ENCODE results near the gene AP5M1. TPM values are rescaled to one million over a fixed set of nuclear protein-coding genes. Genes with fewer than 3 reads are reported as not detected.

The AP5M1 gene
- total RNA-seq, 4 donors from 2014 or later = 16.6 to 30.4 (median 22.8) TPM

DNA sequence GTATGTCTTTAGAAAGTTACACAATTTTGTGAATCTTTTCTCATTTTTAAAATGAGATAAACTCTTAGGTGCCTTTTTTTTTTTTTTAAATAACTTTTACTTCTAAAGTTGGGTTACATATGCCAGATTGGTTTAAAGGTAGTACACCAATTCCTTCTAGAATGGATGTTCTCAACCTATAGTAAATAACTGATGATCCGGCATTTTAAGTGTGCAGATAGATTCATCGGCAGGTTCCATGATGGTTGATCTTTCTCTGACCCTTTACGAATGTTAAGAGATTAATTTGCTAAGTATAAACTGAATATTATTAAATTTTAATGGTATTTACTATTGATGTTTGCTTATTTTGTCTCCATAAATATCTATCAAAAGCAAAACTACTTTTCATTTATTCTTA lies 8.3 kb downstream of the AP5M1 start:
- no peak overlapping the region for H3K4me3 ChIP-seq
- no peaks in the 10 kb centered on the region for H3K27me3 ChIP-seq
- peaks cover 23 to 61% (median 36%) of the 10 kb centered on the region in 4 donors for H3K36me3 ChIP-seq
- peaks cover 0 to 9% (median 4%) of the 10 kb centered on the region in 4 donors for H3K4me1 ChIP-seq
- no peak for TF ChIP-seq POLR2AphosphoS5 (IDR thresholded peaks at IDR 0.05)
- TF ChIP-seq POLR2A (IDR thresholded peaks at IDR 0.05; ENCODE audit: low read depth) = no peak
- TF ChIP-seq EP300 (IDR thresholded peaks at IDR 0.05) = no peak
- TF ChIP-seq, protein P1, sequence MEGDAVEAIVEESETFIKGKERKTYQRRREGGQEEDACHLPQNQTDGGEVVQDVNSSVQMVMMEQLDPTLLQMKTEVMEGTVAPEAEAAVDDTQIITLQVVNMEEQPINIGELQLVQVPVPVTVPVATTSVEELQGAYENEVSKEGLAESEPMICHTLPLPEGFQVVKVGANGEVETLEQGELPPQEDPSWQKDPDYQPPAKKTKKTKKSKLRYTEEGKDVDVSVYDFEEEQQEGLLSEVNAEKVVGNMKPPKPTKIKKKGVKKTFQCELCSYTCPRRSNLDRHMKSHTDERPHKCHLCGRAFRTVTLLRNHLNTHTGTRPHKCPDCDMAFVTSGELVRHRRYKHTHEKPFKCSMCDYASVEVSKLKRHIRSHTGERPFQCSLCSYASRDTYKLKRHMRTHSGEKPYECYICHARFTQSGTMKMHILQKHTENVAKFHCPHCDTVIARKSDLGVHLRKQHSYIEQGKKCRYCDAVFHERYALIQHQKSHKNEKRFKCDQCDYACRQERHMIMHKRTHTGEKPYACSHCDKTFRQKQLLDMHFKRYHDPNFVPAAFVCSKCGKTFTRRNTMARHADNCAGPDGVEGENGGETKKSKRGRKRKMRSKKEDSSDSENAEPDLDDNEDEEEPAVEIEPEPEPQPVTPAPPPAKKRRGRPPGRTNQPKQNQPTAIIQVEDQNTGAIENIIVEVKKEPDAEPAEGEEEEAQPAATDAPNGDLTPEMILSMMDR (IDR thresholded peaks at IDR 0.05) = no peak
- intact Hi-C loops (cut with DNase I) = no loop called here
- no peaks in the 10 kb centered on the region for H3K9me3 ChIP-seq
- DNase-seq (ENCODE audit: extremely low spot score) = no peak
- WGBS = 98% methylated on average over 3 of the region's 3 CpGs
- H3K27ac ChIP-seq (replicated peaks in 1 of 4) = no peak overlapping the region

DNA sequence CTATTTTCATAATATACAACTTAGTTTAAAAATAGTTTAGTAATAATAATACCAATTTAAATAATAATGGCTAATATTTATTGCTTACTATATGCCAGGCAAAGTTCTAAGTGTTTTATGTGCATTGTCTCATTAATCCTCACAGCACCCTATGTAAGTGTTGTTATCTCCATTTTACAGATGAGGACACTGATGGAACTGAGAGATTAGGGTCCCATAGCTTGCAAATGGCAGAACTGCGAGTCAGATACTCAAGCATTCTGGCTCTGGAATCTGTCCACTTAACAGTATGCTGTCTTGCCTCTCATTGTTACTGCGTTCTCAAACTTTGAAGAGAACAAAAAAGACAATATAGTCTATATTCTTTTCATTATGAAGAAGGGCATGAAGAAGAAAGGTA lies 19.0 kb downstream of the AP5M1 start:
- no peak overlapping the region for H3K4me3 ChIP-seq
- WGBS = 85% methylated on average over 2 of the region's 2 CpGs
- DNase-seq (ENCODE audit: extremely low spot score) = no peak
- intact Hi-C loops (cut with DNase I) = no loop called here
- no peaks in the 10 kb centered on the region for H3K4me1 ChIP-seq
- H3K9me3 ChIP-seq = no peaks in the 10 kb centered on the region
- no peaks in the 10 kb centered on the region for H3K27me3 ChIP-seq
- TF ChIP-seq, protein P1 (IDR thresholded peaks at IDR 0.05) = no peak
- TF ChIP-seq POLR2AphosphoS5 (IDR thresholded peaks at IDR 0.05) (no peak), EP300 (IDR thresholded peaks at IDR 0.05) (no peak), POLR2A (IDR thresholded peaks at IDR 0.05; ENCODE audit: low read depth) (no peak)
- peaks cover 15 to 85% (median 46%) of the 10 kb centered on the region in 4 donors for H3K36me3 ChIP-seq
- H3K27ac ChIP-seq (replicated peaks in 1 of 4) = no peak overlapping the region

DNA sequence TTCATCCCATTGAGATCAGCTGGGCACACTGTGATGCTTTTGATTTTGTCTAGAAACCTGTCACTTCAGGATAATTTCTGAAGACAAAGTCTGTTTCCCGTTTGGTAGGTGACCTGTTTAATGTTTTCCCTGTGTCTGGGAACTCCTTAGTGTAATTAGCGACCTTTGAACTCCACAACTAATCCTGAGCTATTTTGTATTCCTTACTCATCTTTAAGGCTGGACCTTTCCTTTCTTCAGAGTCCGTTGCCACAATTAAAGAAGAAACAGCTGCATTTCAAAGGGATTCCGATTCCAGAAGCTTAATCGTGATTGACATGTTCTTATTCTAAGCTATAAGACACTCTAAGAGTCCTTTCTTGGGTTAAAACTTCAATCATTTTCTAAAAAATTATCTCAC lies 22.0 kb downstream of the AP5M1 start:
- H3K4me3 ChIP-seq = no peak overlapping the region
- intact Hi-C loops (cut with DNase I) = no loop called here
- H3K27me3 ChIP-seq = no peaks in the 10 kb centered on the region
- no peak for DNase-seq (ENCODE audit: extremely low spot score)
- no peak for TF ChIP-seq POLR2A (IDR thresholded peaks at IDR 0.05; ENCODE audit: low read depth)
- no peak for TF ChIP-seq EP300 (IDR thresholded peaks at IDR 0.05)
- no peaks in the 10 kb centered on the region for H3K4me1 ChIP-seq
- H3K9me3 ChIP-seq = no peaks in the 10 kb centered on the region
- H3K27ac ChIP-seq (replicated peaks in 1 of 4) = no peak overlapping the region
- peaks cover 10 to 70% (median 28%) of the 10 kb centered on the region in 4 donors for H3K36me3 ChIP-seq
- 79% methylated on average over 5 of the region's 5 CpGs for WGBS

DNA sequence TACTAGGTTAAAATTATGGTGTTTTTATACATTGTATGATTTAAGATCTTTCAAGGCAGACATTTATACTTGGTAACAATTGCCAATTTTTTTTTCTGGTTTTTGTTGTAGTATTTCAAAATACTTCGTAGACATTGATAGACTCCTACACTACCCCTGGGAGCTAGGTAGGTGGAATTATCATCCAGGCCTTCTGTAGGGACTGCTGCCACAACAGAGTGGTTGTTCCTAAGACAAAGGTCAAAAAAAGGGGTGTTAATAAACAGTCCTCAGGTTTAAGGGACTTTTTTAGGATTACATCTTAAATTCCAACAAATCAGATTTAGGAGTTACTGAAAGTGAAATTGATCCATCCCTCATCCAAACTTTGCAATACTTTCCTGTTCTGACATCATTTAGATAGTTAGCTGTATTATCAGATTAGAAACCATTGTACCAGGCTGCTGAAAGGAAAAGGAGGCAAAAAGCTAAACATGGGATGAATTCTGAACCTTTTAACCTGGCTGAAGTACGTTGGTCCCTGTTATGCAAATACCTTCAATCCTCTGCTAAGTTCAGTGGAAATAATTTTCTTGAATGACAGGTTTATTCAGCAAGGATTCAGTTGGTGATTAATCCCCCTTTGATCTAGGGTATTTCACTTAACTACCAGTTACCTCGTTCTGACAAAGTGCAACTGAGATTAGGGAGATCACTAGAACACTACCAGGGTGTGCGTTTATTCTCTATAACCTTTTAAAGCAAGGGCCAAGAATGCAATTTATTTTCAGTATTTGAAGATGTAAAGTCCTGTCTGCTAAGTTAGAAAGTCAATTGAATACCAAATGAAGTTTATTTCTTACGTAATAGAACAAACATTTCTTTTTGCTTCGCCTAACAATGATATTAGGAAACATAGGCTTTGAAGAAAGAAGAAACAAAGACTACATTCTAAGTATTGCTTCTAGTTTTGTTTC lies 23.2 kb downstream of the AP5M1 start:
- no peak for DNase-seq (ENCODE audit: extremely low spot score)
- no peak overlapping the region for H3K27ac ChIP-seq (replicated peaks in 1 of 4)
- no peak overlapping the region for H3K4me3 ChIP-seq
- intact Hi-C loops (cut with DNase I) = no loop called here
- WGBS = 63% methylated on average over 6 of the region's 6 CpGs
- H3K27me3 ChIP-seq = no peaks in the 10 kb centered on the region
- peaks cover 6 to 58% (median 22%) of the 10 kb centered on the region in 4 donors for H3K36me3 ChIP-seq
- TF ChIP-seq EP300 (IDR thresholded peaks at IDR 0.05) = no peak
- no peak for TF ChIP-seq POLR2A (IDR thresholded peaks at IDR 0.05; ENCODE audit: low read depth)
- no peak for TF ChIP-seq POLR2AphosphoS5 (IDR thresholded peaks at IDR 0.05)
- TF ChIP-seq, protein P1 (IDR thresholded peaks at IDR 0.05) = no peak
- no peaks in the 10 kb centered on the region for H3K4me1 ChIP-seq
- H3K9me3 ChIP-seq = no peaks in the 10 kb centered on the region
